NCI-H2107 treated with DMSO at 0.1 percent for 48 hours (cell line): Measurements from ENCODE around the gene SH2B2.
"Not testable (repeated sequence)": the region's sequence is repeated elsewhere in the genome, so short reads cannot be mapped to it uniquely, and the experiment has no call there.

Experiments
- DNase-seq: peaks from one replicate; lab custom pipeline; 2025; ENCODE audit not compliant: unreplicated experiment; lab: John Stamatoyannopoulos, UW

Gene SH2B2

DNA sequence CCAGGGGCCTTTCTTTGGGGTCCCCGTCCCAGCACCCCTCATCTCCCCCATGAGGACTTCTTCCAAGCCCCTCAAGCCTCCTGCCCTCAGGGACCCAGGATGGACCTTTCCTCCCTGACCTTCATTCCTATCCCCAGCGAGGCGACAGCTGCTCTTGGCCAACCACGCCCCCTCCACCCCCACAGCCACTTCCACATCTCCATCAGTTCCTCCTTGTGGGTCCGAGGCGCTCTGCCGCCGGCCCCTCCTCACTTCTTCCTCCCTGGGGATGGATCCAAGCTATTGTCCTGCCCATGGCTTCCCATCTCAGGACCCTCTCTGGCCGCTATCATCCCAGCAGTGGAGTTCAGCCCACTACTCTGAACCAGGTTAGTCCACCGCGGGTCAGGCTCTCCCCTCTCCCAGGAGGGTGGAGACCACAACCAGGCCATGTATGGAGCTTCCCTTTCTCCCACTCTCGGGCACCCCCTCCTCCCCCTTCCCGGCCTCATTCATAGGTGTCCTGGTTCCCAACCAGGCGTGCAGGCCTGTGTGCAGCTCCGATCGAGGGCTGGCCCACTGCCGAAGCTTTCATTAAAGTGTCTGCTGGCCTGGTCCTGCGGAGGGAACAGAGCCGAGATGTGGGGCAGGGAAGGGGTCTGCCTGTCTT, 1.7 kb upstream of the SH2B2 start:
- no peak for DNase-seq

DNA sequence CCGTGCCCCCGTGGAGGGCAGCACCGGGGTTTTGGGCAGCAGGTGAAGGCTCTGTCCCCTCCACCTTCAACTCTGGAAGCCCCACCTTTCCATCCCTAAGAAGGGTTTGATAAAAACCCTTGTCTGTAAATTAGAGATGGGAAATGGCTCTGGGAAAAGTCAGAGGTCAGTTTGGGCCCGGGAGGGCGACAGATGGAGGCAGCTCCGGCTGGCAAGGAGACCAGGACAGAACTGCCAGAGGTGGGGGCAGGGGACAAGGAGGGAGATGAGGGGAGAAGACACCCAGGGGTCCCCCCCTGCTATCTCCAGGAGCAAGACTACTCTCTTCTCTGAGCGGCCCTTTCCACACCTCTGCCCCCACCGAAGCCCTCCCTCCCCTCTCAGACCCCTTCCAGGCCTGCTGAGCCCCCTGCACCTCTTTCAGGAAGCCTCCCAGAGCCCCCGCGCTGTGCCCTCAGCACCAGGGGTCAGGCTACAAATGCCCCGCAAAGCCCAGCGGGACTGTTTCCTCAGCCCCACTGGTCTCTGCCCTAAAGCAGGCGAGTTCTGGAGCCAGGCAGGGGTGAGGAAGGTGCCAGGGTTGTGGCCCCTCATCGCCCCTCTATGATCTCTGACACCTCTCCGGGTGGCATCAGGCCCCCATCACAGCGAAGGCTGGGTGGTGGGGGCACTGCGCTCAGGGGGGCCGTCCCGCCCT, 980 bp upstream of the SH2B2 start:
- DNase-seq: no peak

GRCh38 chr7:102287111-102287980, 678 bp downstream of the SH2B2 start:
- no peak for DNase-seq

GRCh38 chr7:102287981-102288278, 1.3 kb downstream of the SH2B2 start:
- no peak for DNase-seq

- DNase-seq: no peak
Observed at GRCh38 chr7:102288285-102288930, 1.7 kb downstream of the SH2B2 start.

- no peak for DNase-seq
Observed at GRCh38 chr7:102289057-102289456, 2.4 kb downstream of the SH2B2 start.

DNA sequence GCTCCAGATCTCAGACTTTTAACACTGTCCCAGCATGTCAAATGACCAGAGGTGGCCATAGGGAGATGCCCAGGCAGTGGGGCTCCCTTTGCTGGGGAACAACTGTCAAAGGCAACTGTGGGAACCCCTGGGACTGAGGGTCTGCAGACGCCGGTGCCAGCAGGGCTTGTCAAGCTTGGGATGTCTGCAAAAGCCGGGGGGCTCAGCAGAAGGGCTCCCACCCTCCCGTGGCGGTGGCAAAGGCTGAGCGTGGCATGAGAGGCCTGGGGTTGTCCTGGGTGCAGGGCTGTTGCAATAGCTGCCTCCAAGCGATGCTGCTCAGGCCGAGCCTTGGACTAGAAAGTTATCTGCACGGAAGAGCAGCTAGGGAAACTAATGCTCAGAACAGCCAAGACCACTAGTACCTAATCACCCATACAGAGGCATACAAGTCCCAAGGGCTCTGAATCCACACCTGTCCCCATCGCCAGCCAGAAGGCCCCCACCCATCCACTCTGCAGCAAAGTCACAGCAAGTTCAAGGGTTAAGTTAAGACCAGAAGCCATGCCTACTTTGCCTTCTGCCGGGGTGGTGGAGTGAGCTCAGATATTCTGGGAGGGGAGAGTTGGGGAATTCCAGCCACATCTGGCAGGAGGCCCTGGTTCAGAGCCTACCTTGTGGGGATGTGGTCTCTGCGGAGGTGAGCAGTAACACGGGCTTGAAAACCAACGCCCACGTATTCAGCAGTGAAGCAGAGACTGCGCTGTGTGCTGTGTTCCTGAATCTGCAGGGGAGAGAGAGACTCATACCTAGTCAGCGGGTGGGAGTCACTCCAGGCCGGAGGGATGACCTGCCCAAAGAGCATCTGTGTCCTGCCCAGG, 4.6 kb downstream of the SH2B2 start:
- no peak for DNase-seq

- DNase-seq: no peak
Observed at GRCh38 chr7:102291916-102292267, 5.2 kb downstream of the SH2B2 start.

DNA sequence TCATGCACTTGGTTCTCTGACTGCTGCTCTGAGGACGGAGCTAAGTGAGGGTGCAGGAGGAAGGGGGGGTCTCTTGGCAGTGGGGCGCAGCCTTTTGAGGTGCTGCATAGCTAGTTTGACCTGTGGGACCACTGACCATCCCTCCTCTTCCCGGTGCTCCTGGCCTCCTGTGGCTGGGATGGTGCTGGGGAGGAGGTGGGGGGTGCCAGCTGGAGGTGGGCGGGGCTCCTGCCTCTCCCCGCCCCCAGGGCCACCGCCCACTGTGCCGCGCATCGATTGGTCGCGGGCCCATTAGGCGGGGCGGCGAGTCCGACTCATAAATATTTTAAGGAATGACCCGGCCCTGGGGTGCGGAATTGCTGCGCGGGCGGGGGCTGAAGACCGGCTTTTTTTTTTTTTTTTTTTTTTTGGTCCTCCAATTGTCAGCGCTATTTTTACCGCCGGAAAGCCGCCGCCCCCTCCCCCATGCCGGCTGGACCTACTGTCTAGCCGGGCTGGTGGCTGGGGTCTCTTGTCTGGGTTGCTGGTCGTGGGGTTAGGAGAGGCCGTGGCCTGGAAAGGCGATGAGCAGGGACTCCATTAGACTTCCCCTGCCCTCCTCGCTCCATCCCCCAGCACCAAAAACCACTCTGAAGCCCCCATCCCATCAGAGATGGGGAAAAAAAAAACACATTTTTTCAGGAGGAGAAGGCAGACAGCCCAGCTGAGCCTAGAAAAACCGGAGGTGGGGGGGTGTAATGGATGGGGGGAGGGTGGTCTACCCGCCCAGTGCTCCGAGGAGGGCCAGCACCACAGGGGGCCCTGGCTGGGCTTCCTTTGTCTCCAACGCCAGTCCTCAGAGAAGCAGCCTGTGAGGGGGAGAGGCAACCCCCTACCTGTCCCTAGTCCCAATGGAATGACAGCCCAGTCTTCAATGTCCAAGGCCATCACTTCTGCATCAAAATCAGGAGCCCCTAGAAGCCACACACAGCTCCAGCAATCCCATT, 6.4 kb downstream of the SH2B2 start:
- no peak for DNase-seq

DNA sequence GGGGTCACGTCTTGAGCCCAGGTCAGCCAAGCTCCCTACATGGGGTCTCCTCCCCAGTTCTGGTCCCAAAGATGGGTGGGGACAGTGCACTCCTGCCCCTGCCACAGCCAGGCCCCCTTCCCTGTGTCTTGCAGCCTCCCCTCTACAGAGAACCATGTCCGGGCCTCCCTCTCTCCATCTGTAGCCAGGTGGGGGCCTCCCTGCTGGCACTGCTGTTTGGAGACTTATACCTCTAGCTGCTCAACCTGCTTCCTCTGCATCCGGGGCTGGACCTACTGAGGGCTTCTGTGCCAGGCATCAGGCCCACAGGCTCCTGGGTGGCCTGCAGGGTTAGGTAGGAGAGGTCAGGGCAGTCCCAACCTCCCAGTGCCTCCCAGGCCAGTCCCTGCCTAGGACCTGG, 7.9 kb downstream of the SH2B2 start:
- DNase-seq: no peak

DNA sequence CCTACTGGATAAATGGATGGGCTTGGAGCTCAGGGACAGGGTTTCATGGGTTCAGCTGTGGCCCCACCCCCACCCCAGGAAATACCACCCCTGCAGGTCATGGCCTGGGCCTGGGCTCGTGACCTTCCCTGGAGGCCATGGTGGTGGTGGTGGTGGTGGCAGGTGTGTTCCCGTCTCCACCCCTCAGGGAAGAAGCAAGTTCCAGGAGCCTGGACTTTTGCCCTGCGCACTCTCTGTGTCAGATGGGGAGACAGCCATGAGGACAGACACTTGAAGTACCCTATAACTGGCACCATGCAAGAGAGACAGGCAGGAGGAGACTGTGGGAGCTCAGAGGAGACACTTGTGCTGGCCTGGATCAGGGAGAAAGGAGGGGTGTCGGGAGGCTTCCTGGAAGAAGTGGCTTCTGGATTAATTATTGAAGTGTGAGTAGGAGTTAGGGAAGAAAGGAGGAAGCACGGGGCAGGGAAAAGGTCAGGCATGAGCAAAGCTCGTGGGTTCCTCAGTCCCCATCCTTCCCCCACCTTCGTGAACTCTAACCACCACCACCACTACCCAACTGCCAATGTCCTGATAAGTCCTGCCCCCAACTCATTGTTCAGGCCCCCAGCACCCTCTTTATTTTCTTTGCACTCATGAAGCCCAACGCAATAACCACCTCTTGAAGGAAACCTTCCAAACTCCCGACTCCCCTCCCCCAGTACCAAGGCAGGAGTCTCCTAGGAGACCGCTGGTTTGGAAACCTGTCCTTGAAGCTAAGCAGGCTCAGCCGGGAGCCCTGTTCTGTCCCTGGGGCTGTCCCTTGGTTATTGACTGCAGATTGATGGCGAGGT, 8.9 kb downstream of the SH2B2 start:
- no peak for DNase-seq

GRCh38 chr7:102296179-102296438, 9.4 kb downstream of the SH2B2 start:
- DNase-seq: no peak

DNA sequence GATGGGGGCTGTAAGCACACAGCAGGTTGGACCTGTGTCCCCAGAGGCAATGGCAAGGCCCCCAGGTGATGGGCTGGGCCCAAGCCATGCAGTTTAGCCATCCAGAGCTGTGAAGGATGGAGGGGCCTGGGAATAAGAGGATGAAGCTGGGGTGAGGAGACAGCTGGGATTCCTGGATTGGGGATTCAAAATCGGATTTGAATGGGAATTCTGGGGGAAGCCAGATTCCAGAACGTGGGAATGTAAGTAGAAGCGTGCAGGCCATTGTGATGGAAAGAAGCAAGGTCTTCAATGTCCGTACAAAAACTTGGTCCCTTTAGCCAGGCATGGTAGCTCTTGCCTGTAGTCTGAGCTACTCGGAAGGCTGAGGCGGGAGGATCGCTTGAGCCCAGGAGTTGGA, 9.8 kb downstream of the SH2B2 start:
- no peak for DNase-seq

DNA sequence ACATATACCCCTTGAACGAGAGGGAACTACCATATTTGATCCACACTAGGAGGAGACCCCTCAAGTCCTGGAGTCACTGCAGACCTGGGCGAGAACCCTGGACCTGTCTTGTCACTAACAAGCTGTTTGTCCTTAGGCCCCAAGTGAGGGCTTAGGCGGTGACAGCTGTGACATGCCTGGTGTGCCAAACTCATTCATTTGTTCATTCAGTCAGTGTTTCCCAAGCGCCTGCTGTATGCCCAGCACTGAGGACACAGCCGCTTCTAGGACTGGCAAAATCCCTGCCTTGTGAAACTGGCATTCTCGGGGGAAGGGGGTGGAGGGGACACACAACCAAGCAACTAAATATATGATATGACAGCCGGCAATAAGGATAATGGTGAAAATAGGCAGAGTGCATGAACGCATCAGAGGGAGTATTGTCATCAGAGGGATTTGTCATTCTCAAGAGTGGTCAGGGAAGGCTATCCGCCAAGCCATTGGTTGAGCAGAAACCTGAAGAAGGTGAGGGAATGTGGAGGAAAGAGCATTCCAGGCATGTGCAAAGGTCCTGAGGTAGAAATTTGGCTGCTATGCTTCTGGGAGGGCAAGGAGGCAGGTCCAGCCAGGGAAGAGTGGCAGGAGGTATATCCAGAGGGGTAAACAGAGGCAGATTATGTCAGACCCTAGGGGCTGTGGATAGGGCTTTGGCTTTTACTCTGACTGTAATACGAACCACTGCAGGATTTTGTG, 11.0 kb downstream of the SH2B2 start:
- no peak for DNase-seq

DNA sequence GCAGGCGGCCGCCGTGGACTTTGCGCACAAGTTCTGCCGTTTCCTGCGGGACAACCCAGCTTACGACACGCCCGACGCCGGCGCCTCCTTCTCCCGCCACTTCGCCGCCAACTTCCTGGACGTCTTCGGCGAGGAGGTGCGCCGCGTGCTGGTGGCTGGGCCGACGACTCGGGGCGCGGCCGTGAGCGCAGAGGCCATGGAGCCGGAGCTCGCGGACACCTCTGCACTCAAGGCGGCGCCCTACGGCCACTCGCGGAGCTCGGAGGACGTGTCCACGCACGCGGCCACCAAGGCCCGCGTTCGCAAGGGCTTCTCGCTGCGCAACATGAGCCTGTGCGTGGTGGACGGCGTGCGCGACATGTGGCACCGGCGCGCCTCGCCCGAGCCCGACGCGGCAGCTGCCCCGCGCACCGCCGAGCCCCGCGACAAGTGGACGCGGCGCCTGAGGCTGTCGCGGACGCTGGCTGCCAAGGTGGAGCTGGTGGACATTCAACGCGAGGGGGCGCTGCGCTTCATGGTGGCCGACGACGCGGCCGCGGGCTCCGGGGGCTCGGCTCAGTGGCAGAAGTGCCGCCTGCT, 14.1 kb downstream of the SH2B2 start:
- no peak for DNase-seq

- not testable (repeated sequence) for DNase-seq
Observed at GRCh38 chr7:102301367-102301766, 14.7 kb downstream of the SH2B2 start.

DNA sequence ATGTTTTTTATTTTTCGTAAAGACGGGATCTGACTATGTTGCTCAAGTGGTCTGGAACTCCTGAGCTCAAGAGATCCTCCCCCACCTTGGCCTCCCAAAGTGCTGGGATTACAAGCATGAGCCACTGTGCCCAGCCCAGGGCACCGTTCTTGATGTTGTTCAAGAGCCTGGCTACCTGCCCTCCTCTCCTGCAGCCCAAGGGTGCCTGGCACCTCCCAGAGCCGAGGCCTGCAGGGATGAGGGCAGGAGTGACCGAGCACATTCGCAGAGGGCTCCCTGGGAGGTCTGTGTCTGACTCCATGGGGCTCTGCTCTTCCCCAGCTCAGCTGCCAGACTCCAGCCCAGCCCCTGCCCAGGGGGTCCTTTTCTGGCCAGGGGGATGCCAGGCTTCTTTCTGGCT, 15.4 kb downstream of the SH2B2 start:
- DNase-seq: no peak
